Measurements from ENCODE around the gene VIT. TPM values are rescaled to one million over a fixed set of nuclear protein-coding genes. Genes with fewer than 3 reads are reported as not detected.

Gene VIT, protein sequence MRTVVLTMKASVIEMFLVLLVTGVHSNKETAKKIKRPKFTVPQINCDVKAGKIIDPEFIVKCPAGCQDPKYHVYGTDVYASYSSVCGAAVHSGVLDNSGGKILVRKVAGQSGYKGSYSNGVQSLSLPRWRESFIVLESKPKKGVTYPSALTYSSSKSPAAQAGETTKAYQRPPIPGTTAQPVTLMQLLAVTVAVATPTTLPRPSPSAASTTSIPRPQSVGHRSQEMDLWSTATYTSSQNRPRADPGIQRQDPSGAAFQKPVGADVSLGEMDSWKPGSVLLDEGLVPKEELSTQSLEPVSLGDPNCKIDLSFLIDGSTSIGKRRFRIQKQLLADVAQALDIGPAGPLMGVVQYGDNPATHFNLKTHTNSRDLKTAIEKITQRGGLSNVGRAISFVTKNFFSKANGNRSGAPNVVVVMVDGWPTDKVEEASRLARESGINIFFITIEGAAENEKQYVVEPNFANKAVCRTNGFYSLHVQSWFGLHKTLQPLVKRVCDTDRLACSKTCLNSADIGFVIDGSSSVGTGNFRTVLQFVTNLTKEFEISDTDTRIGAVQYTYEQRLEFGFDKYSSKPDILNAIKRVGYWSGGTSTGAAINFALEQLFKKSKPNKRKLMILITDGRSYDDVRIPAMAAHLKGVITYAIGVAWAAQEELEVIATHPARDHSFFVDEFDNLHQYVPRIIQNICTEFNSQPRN
- not detected in 2 replicates for total RNA-seq

GRCh38 chr2:36696533-36696932, at the start of gene VIT:
VIT (plus strand) TSS chr2:36696707; CDS start chr2:36716371, 19,664 bp downstream.
- H3K4me1 Mint-ChIP-seq (ENCODE audit: low read depth) = no peaks in the 10 kb centered on the region
- no peaks in the 10 kb centered on the region for H3K27me3 Mint-ChIP-seq (ENCODE audit: insufficient read depth)
- H3K27ac Mint-ChIP-seq = no peak within 1 kb of the TSS
- no peak for DNase-seq (ENCODE audit: low spot score)
- no peaks in the 10 kb centered on the region for H3K9me3 Mint-ChIP-seq
- no peak within 1 kb of the TSS for H3K4me3 Mint-ChIP-seq
- no peaks in the 10 kb centered on the region for H3K36me3 Mint-ChIP-seq (ENCODE audit: low read depth)
- intact Hi-C loops (cut with micrococcal nuclease) = no loop called here

- intact Hi-C loops (cut with micrococcal nuclease) = no loop called here
- no peaks in the 10 kb centered on the region for H3K36me3 Mint-ChIP-seq (ENCODE audit: low read depth)
- H3K27me3 Mint-ChIP-seq (ENCODE audit: insufficient read depth) = peaks cover 10% of the 10 kb centered on the region
- no peaks in the 10 kb centered on the region for H3K9me3 Mint-ChIP-seq
- no peak for DNase-seq (ENCODE audit: low spot score)
- no peak overlapping the region for H3K27ac Mint-ChIP-seq
- H3K4me3 Mint-ChIP-seq = no peak overlapping the region
- H3K4me1 Mint-ChIP-seq (ENCODE audit: low read depth) = no peaks in the 10 kb centered on the region
Observed at GRCh38 chr2:36650031-36650829, 46.3 kb upstream of the VIT start.

DNA sequence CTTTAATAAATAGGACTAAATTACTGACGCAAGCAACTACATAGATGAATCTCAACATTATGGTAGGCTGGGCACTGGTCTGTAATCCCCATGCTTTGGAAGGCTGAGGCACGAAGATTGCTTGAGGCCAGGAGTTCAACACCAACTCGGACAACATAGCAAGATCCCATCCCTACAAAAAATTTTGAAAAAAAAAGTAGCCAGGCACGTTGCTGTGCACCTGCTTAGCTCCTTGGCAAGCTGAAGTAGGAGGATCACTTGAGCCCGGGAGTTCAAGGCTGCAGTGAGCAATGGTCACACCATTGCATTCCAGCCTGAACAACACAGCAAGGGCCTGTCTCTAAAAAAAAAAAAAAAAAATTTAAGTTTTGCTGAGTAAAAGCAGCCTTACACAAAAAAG, 43.4 kb upstream of the VIT start:
- Mint-ChIP-seq H3K4me3 (no peak overlapping the region), H3K27ac (no peak overlapping the region), H3K27me3 (ENCODE audit: insufficient read depth) (peaks cover 10% of the 10 kb centered on the region), H3K9me3 (no peaks in the 10 kb centered on the region), H3K36me3 (ENCODE audit: low read depth) (no peaks in the 10 kb centered on the region), H3K4me1 (ENCODE audit: low read depth) (no peaks in the 10 kb centered on the region)
- intact Hi-C loops (cut with micrococcal nuclease) = no loop called here
- no peak for DNase-seq (ENCODE audit: low spot score)

DNA sequence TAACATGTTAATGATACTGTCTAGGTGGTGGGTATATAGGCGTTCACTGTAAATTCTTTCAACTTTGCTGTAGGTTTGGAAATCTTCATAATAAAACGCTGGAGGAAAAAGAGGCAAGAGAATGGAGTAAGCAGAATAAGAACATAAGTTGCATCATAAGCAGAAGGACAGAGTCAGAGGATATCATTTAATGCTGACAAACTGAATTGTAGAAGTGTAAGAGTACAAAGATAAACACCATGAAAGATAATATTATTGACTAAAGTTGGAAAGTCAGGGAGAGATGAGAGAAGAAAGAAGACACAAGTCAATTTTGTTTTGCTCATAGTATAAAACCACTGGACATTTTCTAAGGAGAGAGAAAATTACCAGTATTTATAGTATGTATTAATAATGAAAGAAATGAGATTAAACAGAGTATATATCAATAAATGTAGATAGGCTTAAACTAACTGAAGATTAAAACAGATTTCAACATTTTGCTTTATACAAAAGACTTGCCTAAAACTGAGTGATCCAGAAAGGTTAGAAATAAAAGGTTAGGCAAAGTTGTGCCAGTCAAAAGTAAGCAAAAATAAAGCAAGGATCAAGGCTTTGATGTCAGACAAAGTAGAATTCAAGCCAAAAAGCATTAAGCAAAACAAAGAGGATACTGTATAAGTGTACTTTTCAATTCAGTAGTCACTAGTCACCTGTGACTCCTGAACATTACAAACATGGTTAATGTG, 42.4 kb upstream of the VIT start:
- DNase-seq (ENCODE audit: low spot score) = no peak
- H3K9me3 Mint-ChIP-seq = no peaks in the 10 kb centered on the region
- no peaks in the 10 kb centered on the region for H3K36me3 Mint-ChIP-seq (ENCODE audit: low read depth)
- H3K27ac Mint-ChIP-seq = no peak overlapping the region
- no peak overlapping the region for H3K4me3 Mint-ChIP-seq
- intact Hi-C loops (cut with micrococcal nuclease) = no loop called here
- peaks cover 10% of the 10 kb centered on the region for H3K27me3 Mint-ChIP-seq (ENCODE audit: insufficient read depth)
- H3K4me1 Mint-ChIP-seq (ENCODE audit: low read depth) = no peaks in the 10 kb centered on the region

DNA sequence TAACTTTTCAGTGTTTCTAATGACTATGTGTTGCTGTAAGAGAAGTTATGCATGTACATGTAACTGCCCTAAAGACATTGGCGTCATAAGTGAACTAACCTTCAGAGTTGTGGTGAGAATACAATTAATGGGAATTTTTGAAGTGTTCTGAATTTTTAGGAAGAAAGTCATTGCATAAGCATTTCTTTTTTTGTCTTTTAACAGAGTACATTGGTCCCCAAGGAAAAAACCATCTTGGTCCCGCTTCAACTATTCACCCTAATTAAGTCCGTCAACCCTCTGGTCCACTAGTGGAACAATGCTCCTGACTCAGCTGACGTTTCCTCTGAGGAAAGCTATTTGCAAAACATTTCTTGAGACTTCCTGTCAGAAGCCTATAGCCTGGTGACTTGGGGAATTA, 41.1 kb upstream of the VIT start:
- H3K27me3 Mint-ChIP-seq (ENCODE audit: insufficient read depth) = peaks cover 10% of the 10 kb centered on the region
- H3K36me3 Mint-ChIP-seq (ENCODE audit: low read depth) = no peaks in the 10 kb centered on the region
- intact Hi-C loops (cut with micrococcal nuclease) = no loop called here
- no peak overlapping the region for H3K4me3 Mint-ChIP-seq
- H3K9me3 Mint-ChIP-seq = no peaks in the 10 kb centered on the region
- H3K27ac Mint-ChIP-seq = no peak overlapping the region
- DNase-seq (ENCODE audit: low spot score) = no peak
- no peaks in the 10 kb centered on the region for H3K4me1 Mint-ChIP-seq (ENCODE audit: low read depth)

DNA sequence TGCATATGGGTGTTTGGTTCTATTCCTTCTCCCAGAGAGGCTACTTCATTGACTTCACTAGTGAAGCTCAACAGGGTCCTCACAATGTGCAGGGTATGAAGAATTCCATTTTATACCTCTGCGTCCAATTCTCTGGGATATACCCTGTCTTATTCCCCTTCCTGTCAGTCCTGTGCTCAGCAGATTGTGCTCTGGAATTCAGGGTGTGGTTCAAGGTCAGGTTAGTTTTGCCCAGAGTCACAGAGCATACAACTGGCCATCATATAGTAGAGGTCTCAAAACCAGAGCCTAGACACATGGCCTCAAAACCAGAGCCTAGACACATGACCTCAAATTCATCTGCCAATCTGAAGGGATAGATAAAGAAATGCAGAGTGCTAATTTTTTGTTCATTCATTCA, 38.8 kb upstream of the VIT start:
- Mint-ChIP-seq H3K4me3 (no peak overlapping the region), H3K27me3 (ENCODE audit: insufficient read depth) (peaks cover 5% of the 10 kb centered on the region), H3K9me3 (no peaks in the 10 kb centered on the region), H3K36me3 (ENCODE audit: low read depth) (no peaks in the 10 kb centered on the region), H3K27ac (no peak overlapping the region), H3K4me1 (ENCODE audit: low read depth) (no peaks in the 10 kb centered on the region)
- intact Hi-C loops (cut with micrococcal nuclease) = no loop called here
- DNase-seq (ENCODE audit: low spot score) = no peak

DNA sequence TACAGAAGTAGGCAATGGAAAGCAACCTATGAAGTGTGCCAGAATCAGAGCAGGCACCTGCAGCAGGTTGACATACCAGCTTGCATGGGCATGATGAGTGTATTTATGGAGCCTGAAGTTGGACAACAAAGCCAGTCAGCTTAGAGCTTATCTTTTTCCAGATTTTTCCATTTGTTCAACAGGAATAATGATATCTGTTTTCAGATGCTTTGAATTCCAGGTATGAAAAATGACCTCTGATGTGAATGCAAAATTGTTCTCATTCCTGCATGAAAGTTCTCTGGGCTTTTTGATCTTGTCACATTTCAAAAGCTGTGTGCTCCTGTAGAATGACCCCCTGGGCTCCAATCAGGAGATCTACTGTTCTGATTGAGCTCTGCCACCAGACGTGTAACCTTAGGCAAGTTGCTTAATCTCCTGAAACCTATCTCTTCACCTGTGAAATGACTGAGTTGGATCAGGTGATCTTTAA, 38.2 kb upstream of the VIT start:
- H3K36me3 Mint-ChIP-seq (ENCODE audit: low read depth) = no peaks in the 10 kb centered on the region
- DNase-seq (ENCODE audit: low spot score) = no peak
- no peaks in the 10 kb centered on the region for H3K4me1 Mint-ChIP-seq (ENCODE audit: low read depth)
- peaks cover 3% of the 10 kb centered on the region for H3K27me3 Mint-ChIP-seq (ENCODE audit: insufficient read depth)
- intact Hi-C loops (cut with micrococcal nuclease) = no loop called here
- no peaks in the 10 kb centered on the region for H3K9me3 Mint-ChIP-seq
- no peak overlapping the region for H3K4me3 Mint-ChIP-seq
- H3K27ac Mint-ChIP-seq = no peak overlapping the region

GRCh38 chr2:36659218-36659617, 37.3 kb upstream of the VIT start:
- no peaks in the 10 kb centered on the region for H3K36me3 Mint-ChIP-seq (ENCODE audit: low read depth)
- H3K4me3 Mint-ChIP-seq = no peak overlapping the region
- H3K9me3 Mint-ChIP-seq = no peaks in the 10 kb centered on the region
- no peaks in the 10 kb centered on the region for H3K4me1 Mint-ChIP-seq (ENCODE audit: low read depth)
- H3K27me3 Mint-ChIP-seq (ENCODE audit: insufficient read depth) = no peaks in the 10 kb centered on the region
- H3K27ac Mint-ChIP-seq = no peak overlapping the region
- intact Hi-C loops (cut with micrococcal nuclease) = no loop called here
- no peak for DNase-seq (ENCODE audit: low spot score)

- no peaks in the 10 kb centered on the region for H3K9me3 Mint-ChIP-seq
- intact Hi-C loops (cut with micrococcal nuclease) = no loop called here
- no peak overlapping the region for H3K4me3 Mint-ChIP-seq
- H3K36me3 Mint-ChIP-seq (ENCODE audit: low read depth) = no peaks in the 10 kb centered on the region
- no peaks in the 10 kb centered on the region for H3K4me1 Mint-ChIP-seq (ENCODE audit: low read depth)
- no peak for DNase-seq (ENCODE audit: low spot score)
- no peaks in the 10 kb centered on the region for H3K27me3 Mint-ChIP-seq (ENCODE audit: insufficient read depth)
- no peak overlapping the region for H3K27ac Mint-ChIP-seq
Observed at GRCh38 chr2:36659872-36660312, 36.6 kb upstream of the VIT start.

GRCh38 chr2:36662638-36663037, 33.9 kb upstream of the VIT start:
- Mint-ChIP-seq H3K4me1 (ENCODE audit: low read depth) (no peaks in the 10 kb centered on the region), H3K36me3 (ENCODE audit: low read depth) (no peaks in the 10 kb centered on the region), H3K4me3 (no peak overlapping the region), H3K9me3 (no peaks in the 10 kb centered on the region), H3K27ac (no peak overlapping the region), H3K27me3 (ENCODE audit: insufficient read depth) (peaks cover under 1% of the 10 kb centered on the region)
- no peak for DNase-seq (ENCODE audit: low spot score)
- intact Hi-C loops (cut with micrococcal nuclease) = no loop called here

GRCh38 chr2:36663295-36663694, 33.2 kb upstream of the VIT start:
- peaks cover 5% of the 10 kb centered on the region for H3K27me3 Mint-ChIP-seq (ENCODE audit: insufficient read depth)
- DNase-seq (ENCODE audit: low spot score) = no peak
- no peaks in the 10 kb centered on the region for H3K4me1 Mint-ChIP-seq (ENCODE audit: low read depth)
- intact Hi-C loops (cut with micrococcal nuclease) = no loop called here
- no peaks in the 10 kb centered on the region for H3K36me3 Mint-ChIP-seq (ENCODE audit: low read depth)
- H3K27ac Mint-ChIP-seq = no peak overlapping the region
- no peaks in the 10 kb centered on the region for H3K9me3 Mint-ChIP-seq
- no peak overlapping the region for H3K4me3 Mint-ChIP-seq

DNA sequence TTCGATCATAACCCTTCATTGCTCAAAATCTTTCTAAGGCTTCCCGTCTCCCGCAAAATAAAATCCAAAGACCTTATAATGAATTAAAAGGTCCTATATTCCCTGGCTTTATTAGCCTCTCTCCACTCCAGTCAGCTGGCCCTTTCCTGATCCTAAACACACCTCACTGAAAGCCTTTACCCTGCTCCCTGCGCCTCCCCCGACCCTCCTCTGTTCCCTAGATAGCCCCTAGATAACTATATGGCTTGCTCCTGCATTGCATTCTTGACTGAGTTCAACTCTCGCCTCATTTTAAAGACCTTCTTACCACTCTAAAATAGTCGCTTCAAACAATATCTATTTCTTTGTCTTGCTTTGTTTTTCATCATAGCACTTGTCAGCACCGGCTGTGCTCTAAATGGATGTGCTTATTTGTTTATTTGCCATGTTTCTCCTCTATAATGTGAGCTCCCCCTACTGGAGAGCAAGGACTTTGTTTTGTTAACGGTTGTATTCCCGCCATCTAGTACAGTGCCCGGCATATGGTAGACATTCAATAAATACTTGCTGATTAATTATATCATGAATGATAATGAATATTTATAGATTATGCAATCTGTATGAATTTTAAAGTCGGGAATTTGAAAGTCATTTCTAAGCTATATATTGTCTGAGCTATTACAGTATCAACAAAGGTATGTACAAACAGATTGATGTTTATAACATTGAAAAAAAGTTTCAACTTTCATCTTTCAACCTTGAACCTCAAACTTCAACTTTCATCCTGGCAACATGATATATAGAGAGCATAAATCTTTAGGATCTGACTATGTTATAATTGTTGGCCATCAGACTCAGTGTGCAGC, 32.4 kb upstream of the VIT start:
- no peaks in the 10 kb centered on the region for H3K9me3 Mint-ChIP-seq
- H3K4me1 Mint-ChIP-seq (ENCODE audit: low read depth) = no peaks in the 10 kb centered on the region
- peaks cover 5% of the 10 kb centered on the region for H3K27me3 Mint-ChIP-seq (ENCODE audit: insufficient read depth)
- intact Hi-C loops (cut with micrococcal nuclease) = loop anchor here (1.0 to 2.0 kb wide), 3 partner anchors 157 to 691 kb away; no protein-coding TSS in a partner anchor
- H3K36me3 Mint-ChIP-seq (ENCODE audit: low read depth) = no peaks in the 10 kb centered on the region
- H3K4me3 Mint-ChIP-seq = no peak overlapping the region
- H3K27ac Mint-ChIP-seq = no peak overlapping the region
- no peak for DNase-seq (ENCODE audit: low spot score)

Data from activated T-helper 1 cell treated with anti-CD3 and anti-CD28 coated beads, Interleukin-12 subunit alpha, Interleukin-12 subunit beta, Interleukin-2, Interleukin-4 antibody, amounts not matched to agents 30 ng/mL and 10 ng/mL and 1 ng/mL, durations not matched to agents 14 hours and 24 hours and 36 hours (primary cell).